Neural progenitor cell (in vitro differentiated cells): ENCODE measurements around the gene DPYD. TPM values are rescaled to one million over a fixed set of nuclear protein-coding genes. Genes with fewer than 3 reads are reported as not detected.

ENCODE experiments used
- DNase-seq: peaks from one replicate; pipeline ENCODE4 v3.0.0-alpha.2; 2016; ENCODE audit warnings: low spot score
- H2AFZ ChIP-seq: fragments of 200-600 bp; sonication (generic); replicated peaks from 2 replicates; pipeline ENCODE4 v1.6.1; 2016; ENCODE audit warnings: antibody characterized with exemption
- H3F3A ChIP-seq: fragments of 200-600 bp; sonication (generic); 2 replicates; pipeline ENCODE4 v1.6.1; 2016; ENCODE audit warnings: antibody characterized with exemption, low read depth
- H3K27ac ChIP-seq: fragments of 200-600 bp; sonication (generic); 2 replicates; pipeline ENCODE4 v1.5.1; 2016; ENCODE audit warnings: mild to moderate bottlenecking
- H3K27me3 ChIP-seq: fragments of 200-600 bp; sonication (generic); 2 replicates; pipeline ENCODE4 v1.6.1; 2016; ENCODE audit warnings: mild to moderate bottlenecking, moderate library complexity
- H3K36me3 ChIP-seq: fragments of 200-600 bp; sonication (generic); 2 replicates; pipeline ENCODE4 v1.5.1; 2016
- H3K4me1 ChIP-seq: fragments of 200-600 bp; sonication (generic); 2 replicates; pipeline ENCODE4 v1.6.1; 2016; ENCODE audit warnings: mixed run types
- H3K4me2 ChIP-seq: fragments of 200-600 bp; sonication (generic); 2 replicates; pipeline ENCODE4 v1.6.1; 2016
- H3K4me3 ChIP-seq: fragments of 200-600 bp; sonication (generic); 2 replicates; pipeline ENCODE4 v1.5.1; 2016
- H3K79me2 ChIP-seq: fragments of 200-600 bp; sonication (generic); 2 replicates; pipeline ENCODE4 v1.6.1; 2016; ENCODE audit warnings: low read depth
- H3K9ac ChIP-seq: fragments of 200-600 bp; sonication (generic); 2 replicates; pipeline ENCODE4 v1.6.1; 2016
- H3K9me3 ChIP-seq: fragments of 200-600 bp; sonication (generic); 2 replicates; pipeline ENCODE4 v1.5.1; 2016; ENCODE audit warnings: low read depth
- H4K20me1 ChIP-seq: fragments of 200-600 bp; sonication (generic); 2 replicates; pipeline ENCODE4 v1.6.1; 2016; ENCODE audit warnings: low read depth
- H3K27ac Mint-ChIP-seq: 3 replicates; pipeline ENCODE4 v1.8.0; 2021; ENCODE audit warnings: mixed read lengths
- H3K27me3 Mint-ChIP-seq: 2 replicates; pipeline ENCODE4 v1.8.0; 2022; ENCODE audit warnings: low read depth, mild to moderate bottlenecking, inconsistent platforms, moderate library complexity, mixed read lengths; ENCODE audit not compliant: insufficient read depth
- H3K36me3 Mint-ChIP-seq: 3 replicates; pipeline ENCODE4 v1.8.0; 2021; ENCODE audit warnings: mixed read lengths
- H3K4me1 Mint-ChIP-seq: 3 replicates; pipeline ENCODE4 v1.8.0; 2021; ENCODE audit warnings: mixed read lengths
- H3K4me3 Mint-ChIP-seq: 3 replicates; pipeline ENCODE4 v1.8.0; 2021; ENCODE audit warnings: mild to moderate bottlenecking, moderate library complexity, mixed read lengths
- H3K9me3 Mint-ChIP-seq: 3 replicates; pipeline ENCODE4 v1.8.0; 2020; ENCODE audit warnings: mixed read lengths
- CTCF ChIP-seq: fragments of 200-600 bp; sonication (generic); IDR thresholded peaks from 2 replicates; pipeline ENCODE4 v1.5.1; 2017; ENCODE audit warnings: antibody characterized with exemption, mild to moderate bottlenecking
- EZH2 ChIP-seq: fragments of 200-600 bp; sonication (generic); IDR thresholded peaks from 2 replicates; pipeline ENCODE4 v1.6.1; 2017; ENCODE audit warnings: antibody characterized with exemption, mild to moderate bottlenecking, moderate library complexity
- EZH2phosphoT487 ChIP-seq: fragments of 200-600 bp; sonication (generic); IDR thresholded peaks from 2 replicates; pipeline ENCODE4 v1.6.1; 2017; ENCODE audit warnings: antibody characterized with exemption
- total RNA-seq: library from RNA; depleted of rRNA; stranded (reverse); fragments of >200 nt; gene quantifications from 2 replicates; pipeline ENCODE4 v1.2.3, GENCODE V29; 2015; ENCODE audit warnings: low replicate concordance

Gene DPYD
- total RNA-seq, 1 donor from 2014 or later = 0.43 TPM

GRCh38 chr1:97853221-97853620 is 67.6 kb downstream of the DPYD start:
- Mint-ChIP-seq H3K4me1 (peaks cover 7% of the 10 kb centered on the region), H3K27me3 (peaks cover 2% of the 10 kb centered on the region), H3K4me3 (no peak overlapping the region), H3K36me3 (no peaks in the 10 kb centered on the region), H3K27ac (no peak overlapping the region), H3K9me3 (no peaks in the 10 kb centered on the region)
- Histone ChIP-seq H4K20me1 (no peaks in the 10 kb centered on the region), H3K27me3 (no peaks in the 10 kb centered on the region), H2AFZ (no peak overlapping the region), H3K79me2 (no peaks in the 10 kb centered on the region), H3K27ac (no peak overlapping the region), H3K9me3 (no peaks in the 10 kb centered on the region), H3K4me1 (no peaks in the 10 kb centered on the region), H3K36me3 (no peaks in the 10 kb centered on the region), H3K4me2 (no peak overlapping the region), H3F3A (no peaks in the 10 kb centered on the region), H3K4me3 (no peak overlapping the region), H3K9ac (no peak overlapping the region)
- TF ChIP-seq EZH2 (no peak), CTCF (no peak), EZH2phosphoT487 (no peak)
- DNase-seq = no peak

- Histone ChIP-seq H3K27ac (no peak overlapping the region), H3K27me3 (no peaks in the 10 kb centered on the region), H3K9me3 (no peaks in the 10 kb centered on the region), H3K4me2 (no peak overlapping the region), H4K20me1 (no peaks in the 10 kb centered on the region), H3K36me3 (no peaks in the 10 kb centered on the region), H3K9ac (no peak overlapping the region), H3K79me2 (no peaks in the 10 kb centered on the region), H3K4me1 (no peaks in the 10 kb centered on the region), H3F3A (no peaks in the 10 kb centered on the region), H3K4me3 (no peak overlapping the region), H2AFZ (no peak overlapping the region)
- peaks cover 7% of the 10 kb centered on the region for H3K4me1 Mint-ChIP-seq
- no peak overlapping the region for H3K27ac Mint-ChIP-seq
- peaks cover 4% of the 10 kb centered on the region for H3K9me3 Mint-ChIP-seq
- peaks cover 2% of the 10 kb centered on the region for H3K27me3 Mint-ChIP-seq
- TF ChIP-seq CTCF = no peak
- TF ChIP-seq EZH2phosphoT487 = no peak
- TF ChIP-seq EZH2 = no peak
- H3K36me3 Mint-ChIP-seq = no peaks in the 10 kb centered on the region
- no peak for DNase-seq
- H3K4me3 Mint-ChIP-seq = no peak overlapping the region
Measured at GRCh38 chr1:97849345-97850340, 71.2 kb downstream of the DPYD start.

- Histone ChIP-seq H3K79me2 (no peaks in the 10 kb centered on the region), H3K9me3 (no peaks in the 10 kb centered on the region), H3K4me2 (no peak overlapping the region), H3K27me3 (no peaks in the 10 kb centered on the region), H4K20me1 (no peaks in the 10 kb centered on the region), H3K4me3 (no peak overlapping the region), H3K4me1 (no peaks in the 10 kb centered on the region), H3K27ac (no peak overlapping the region), H2AFZ (no peak overlapping the region), H3F3A (no peaks in the 10 kb centered on the region), H3K36me3 (no peaks in the 10 kb centered on the region), H3K9ac (no peak overlapping the region)
- TF ChIP-seq EZH2phosphoT487 (no peak), EZH2 (no peak), CTCF (no peak)
- H3K36me3 Mint-ChIP-seq = no peaks in the 10 kb centered on the region
- H3K27me3 Mint-ChIP-seq = peaks cover 2% of the 10 kb centered on the region
- peaks cover 4% of the 10 kb centered on the region for H3K9me3 Mint-ChIP-seq
- H3K4me1 Mint-ChIP-seq = peaks cover 7% of the 10 kb centered on the region
- H3K27ac Mint-ChIP-seq = no peak overlapping the region
- H3K4me3 Mint-ChIP-seq = no peak overlapping the region
- DNase-seq = no peak
Measured at GRCh38 chr1:97845805-97846204, 75.0 kb downstream of the DPYD start.
